SU-DHL-6 (cell line): ENCODE results near the gene DUSP6.

Experiments
- H2AFZ ChIP-seq: fragments of 200-600 bp; sonication (generic); 2 replicates; pipeline ENCODE4 v1.6.1; 2014; ENCODE audit warnings: low read depth, mild to moderate bottlenecking, moderate library complexity, mixed read lengths, antibody characterized with exemption, low read length; ENCODE audit not compliant: severe bottlenecking
- H3F3A ChIP-seq: fragments of 200-600 bp; shearing (Covaris generic); 2 replicates; pipeline ENCODE4 v1.6.0; 2016; ENCODE audit warnings: antibody characterized with exemption, mild to moderate bottlenecking; ENCODE audit not compliant: insufficient read depth
- H3K27ac ChIP-seq: fragments of 200-600 bp; sonication (generic); 2 replicates; pipeline ENCODE4 v1.5.1; 2016; ENCODE audit warnings: low read depth, mild to moderate bottlenecking, low read length, moderate library complexity, mixed read lengths
- H3K27me3 ChIP-seq: fragments of 200-600 bp; sonication (generic), shearing (Covaris generic); 2 replicates; pipeline ENCODE4 v1.6.0; 2014; ENCODE audit warnings: mild to moderate bottlenecking, low read length
- H3K36me3 ChIP-seq: fragments of 200-600 bp; sonication (generic); 2 replicates; pipeline ENCODE4 v1.6.1; 2014; ENCODE audit warnings: mild to moderate bottlenecking, low read length, mixed read lengths
- H3K4me2 ChIP-seq: fragments of 300-600, 200-600 bp; shearing (Covaris generic), sonication (generic); 2 replicates; pipeline ENCODE4 v1.6.0; 2014; ENCODE audit warnings: low read length, low read depth, mild to moderate bottlenecking; ENCODE audit not compliant: poor library complexity, severe bottlenecking
- H3K4me3 ChIP-seq: fragments of 200-600 bp; sonication (generic); 2 replicates; pipeline ENCODE4 v1.5.1; 2014; ENCODE audit warnings: antibody characterized with exemption, low read length, mild to moderate bottlenecking, mixed read lengths; ENCODE audit not compliant: insufficient read depth, poor library complexity, severe bottlenecking
- H3K79me2 ChIP-seq: fragments of 200-600 bp; sonication (generic); 2 replicates; pipeline ENCODE4 v1.6.1; 2014; ENCODE audit warnings: mild to moderate bottlenecking, low read length, moderate library complexity; ENCODE audit not compliant: insufficient read depth
- H3K9ac ChIP-seq: fragments of 200-600 bp; sonication (generic); 2 replicates; pipeline ENCODE4 v1.7.0; 2014; ENCODE audit warnings: mild to moderate bottlenecking, low read length
- H3K9me2 ChIP-seq: fragments of 200-600 bp; sonication (generic); replicated peaks from 2 replicates; pipeline ENCODE4 v1.6.1; 2014; ENCODE audit warnings: low read length; ENCODE audit not compliant: insufficient read depth
- H3K9me3 ChIP-seq: fragments of 200-600 bp; sonication (generic); 2 replicates; pipeline ENCODE4 v1.6.1; 2014; ENCODE audit warnings: low read length, mixed read lengths; ENCODE audit not compliant: insufficient read depth
- H4K20me1 ChIP-seq: fragments of 200-600 bp; sonication (generic); 2 replicates; pipeline ENCODE4 v1.6.1; 2014; ENCODE audit warnings: low read depth, mild to moderate bottlenecking, antibody characterized with exemption, low read length, moderate library complexity, mixed read lengths
- CTCF ChIP-seq: fragments of 200-600 bp; sonication (generic); IDR thresholded peaks from one replicate; pipeline ENCODE4 v1.5.1; 2017; ENCODE audit warnings: antibody characterized with exemption, mild to moderate bottlenecking, low read length, moderate library complexity; ENCODE audit not compliant: insufficient read depth, poor library complexity, severe bottlenecking
- EZH2phosphoT487 ChIP-seq: fragments of 200-600 bp; sonication (generic), shearing (Covaris generic); conservative IDR thresholded peaks from 2 replicates; pipeline ENCODE4 v1.6.1; 2018; ENCODE audit warnings: mild to moderate bottlenecking, antibody characterized with exemption, low read length, moderate library complexity, mixed read lengths

Gene DUSP6

DNA sequence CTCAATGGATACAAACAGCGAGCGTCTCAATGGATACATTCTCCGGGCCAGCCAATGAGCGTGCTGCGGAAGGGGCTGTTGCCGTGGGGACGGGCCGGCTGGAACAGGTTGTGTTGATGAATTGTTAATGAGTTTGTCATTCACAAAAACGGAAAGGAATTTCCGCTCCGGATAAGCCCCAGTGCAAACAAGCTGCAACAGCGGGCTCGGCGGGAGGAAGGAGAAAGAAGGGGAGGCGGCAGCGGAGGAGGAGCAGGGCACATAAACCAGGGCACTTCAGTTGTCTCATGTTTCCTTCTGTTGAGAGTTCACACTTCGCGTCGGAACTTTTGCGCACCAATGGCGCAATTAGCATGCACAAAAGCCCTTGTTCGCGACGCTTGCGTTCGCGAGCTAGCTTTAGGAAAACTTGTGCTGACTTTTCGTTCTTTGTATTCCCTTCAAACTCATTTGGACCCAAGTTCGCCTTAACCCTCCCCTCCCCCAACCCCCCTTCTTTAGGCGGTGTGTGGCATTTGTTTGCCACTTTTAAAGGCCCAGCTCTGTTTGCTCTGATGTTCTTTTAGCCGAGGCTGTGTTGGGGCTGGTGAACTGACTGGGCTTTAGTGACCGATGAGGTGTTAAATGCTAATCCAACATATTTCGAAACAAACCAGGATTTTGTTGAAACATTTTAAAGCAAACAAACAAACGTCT lies at the start of gene DUSP6:
Gene DUSP6 (minus strand): TSS at position 10 of the 696 bp plus-strand sequence. CDS start 462 bp downstream, outside the sequence.
- H3K4me2 ChIP-seq = peak within 1 kb of the TSS; percentile 67
- H3K79me2 ChIP-seq = no peaks in the 10 kb centered on the region
- H3K9me2 ChIP-seq = no peaks in the 10 kb centered on the region
- no peaks in the 10 kb centered on the region for H3F3A ChIP-seq
- H3K9me3 ChIP-seq = no peaks in the 10 kb centered on the region
- H3K36me3 ChIP-seq = no peaks in the 10 kb centered on the region
- peak within 1 kb of the TSS; percentile 39; the same call in 1 of the 2 replicates for H3K9ac ChIP-seq
- H3K27me3 ChIP-seq = no peaks in the 10 kb centered on the region
- H3K4me3 ChIP-seq = peak within 1 kb of the TSS; percentile 50
- TF ChIP-seq EZH2phosphoT487 = 0 out of 2 replicates have a peak, but pooled peaks have one; percentile 71
- no peak for TF ChIP-seq CTCF
- no peaks in the 10 kb centered on the region for H4K20me1 ChIP-seq
- H3K27ac ChIP-seq = no peak within 1 kb of the TSS
- H2AFZ ChIP-seq = no peak within 1 kb of the TSS

DNA sequence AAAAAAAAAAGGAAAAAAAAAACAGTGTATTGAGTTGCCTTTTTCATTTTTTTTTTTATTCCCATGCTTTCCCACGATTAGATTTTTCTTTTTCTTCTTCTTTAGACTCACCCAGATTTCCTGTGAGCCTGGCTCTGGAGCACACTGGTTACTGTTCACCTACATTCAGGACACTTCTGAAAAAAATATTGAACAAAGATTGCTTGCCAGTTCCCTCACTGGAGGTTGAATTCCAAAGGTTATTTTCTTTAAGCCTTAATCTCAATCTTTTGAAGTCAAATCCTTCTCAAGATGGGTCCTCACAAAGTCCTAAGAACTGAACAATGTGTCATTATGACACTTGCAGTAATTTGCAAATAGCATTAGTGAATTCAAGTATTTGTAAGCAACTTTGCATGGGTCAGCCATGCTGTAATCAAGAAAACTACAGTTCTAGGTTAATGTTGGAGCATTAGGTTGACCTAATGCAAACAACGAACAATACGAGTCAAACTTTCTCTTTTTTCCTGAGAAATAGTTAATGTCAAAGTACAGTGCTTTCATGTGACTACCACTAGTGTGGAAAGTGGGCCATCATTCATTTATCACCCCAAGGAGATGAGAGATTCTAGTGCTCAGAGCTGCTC lies 49.2 kb upstream of the DUSP6 start:
- Histone ChIP-seq H3F3A (no peaks in the 10 kb centered on the region), H3K9me2 (no peaks in the 10 kb centered on the region), H2AFZ (no peak overlapping the region), H3K4me3 (no peak overlapping the region), H3K9ac (no peak overlapping the region), H3K4me2 (no peak overlapping the region), H4K20me1 (no peaks in the 10 kb centered on the region), H3K79me2 (no peaks in the 10 kb centered on the region), H3K27ac (no peak overlapping the region), H3K9me3 (no peaks in the 10 kb centered on the region), H3K27me3 (no peaks in the 10 kb centered on the region), H3K36me3 (no peaks in the 10 kb centered on the region)
- no peak for TF ChIP-seq EZH2phosphoT487
- TF ChIP-seq CTCF = no peak

- H3K9ac ChIP-seq = no peak overlapping the region
- no peaks in the 10 kb centered on the region for H3K27me3 ChIP-seq
- H4K20me1 ChIP-seq = no peaks in the 10 kb centered on the region
- no peak for TF ChIP-seq EZH2phosphoT487
- TF ChIP-seq CTCF = no peak
- H3K36me3 ChIP-seq = no peaks in the 10 kb centered on the region
- H3F3A ChIP-seq = no peaks in the 10 kb centered on the region
- no peak overlapping the region for H3K4me3 ChIP-seq
- no peak overlapping the region for H2AFZ ChIP-seq
- H3K27ac ChIP-seq = no peak overlapping the region
- H3K4me2 ChIP-seq = no peak overlapping the region
- H3K9me3 ChIP-seq = no peaks in the 10 kb centered on the region
- no peaks in the 10 kb centered on the region for H3K79me2 ChIP-seq
- H3K9me2 ChIP-seq = no peaks in the 10 kb centered on the region
These were observed 48.1 kb upstream of the DUSP6 start for GRCh38 chr12:89400415-89400814.
